Measurements from ENCODE around the gene SLCO2A1.
A peak's percentile ranks its signal among the peaks of the same experiment; 100 is the strongest.
"Not testable (repeated sequence)": the region's sequence is repeated elsewhere in the genome, so short reads cannot be mapped to it uniquely, and the experiment has no call there.

The SLCO2A1 gene

GRCh38 chr3:134029734-134030378 is at the start of gene SLCO2A1:
TSS of gene SLCO2A1 (minus strand) at chr3:134029925. CDS start at chr3:134029802, 123 bp downstream.
- DNase-seq: peak in 1 of 2 experiments; percentile 30

- DNase-seq: peak in 1 of 2 experiments; percentile 4
These were observed 49.4 kb upstream of the SLCO2A1 start for GRCh38 chr3:134079111-134079547.

GRCh38 chr3:134078169-134078831 is 48.6 kb upstream of the SLCO2A1 start:
- no peak for DNase-seq

- no peak for DNase-seq
These were observed 48.0 kb upstream of the SLCO2A1 start for GRCh38 chr3:134077649-134078161.

GRCh38 chr3:134076851-134077250 is 47.1 kb upstream of the SLCO2A1 start:
- DNase-seq: no peak

- no peak for DNase-seq
These were observed 46.1 kb upstream of the SLCO2A1 start for GRCh38 chr3:134075846-134076245.

- no peak for DNase-seq
These were observed 45.8 kb upstream of the SLCO2A1 start for GRCh38 chr3:134075568-134075825.

GRCh38 chr3:134074790-134075567 is 45.3 kb upstream of the SLCO2A1 start:
- DNase-seq: no peak

GRCh38 chr3:134074001-134074789 is 44.5 kb upstream of the SLCO2A1 start:
- DNase-seq: peak in 1 of 2 experiments; percentile 3

GRCh38 chr3:134073583-134073945 is 43.8 kb upstream of the SLCO2A1 start:
- no peak for DNase-seq

GRCh38 chr3:134072881-134073582 is 43.3 kb upstream of the SLCO2A1 start:
- DNase-seq: no peak

GRCh38 chr3:134070281-134070680 is 40.6 kb upstream of the SLCO2A1 start:
- not testable (repeated sequence) for DNase-seq

- no peak for DNase-seq
These were observed 38.7 kb upstream of the SLCO2A1 start for GRCh38 chr3:134068429-134068828.

- DNase-seq: no peak
These were observed 37.9 kb upstream of the SLCO2A1 start for GRCh38 chr3:134067531-134068161.

GRCh38 chr3:134066651-134067530 is 37.2 kb upstream of the SLCO2A1 start:
- DNase-seq: no peak

- no peak for DNase-seq
These were observed 36.4 kb upstream of the SLCO2A1 start for GRCh38 chr3:134066158-134066541.

GRCh38 chr3:134065252-134066157 is 35.8 kb upstream of the SLCO2A1 start:
- DNase-seq: no peak

- DNase-seq: no peak
These were observed 34.4 kb upstream of the SLCO2A1 start for GRCh38 chr3:134064081-134064480.

GRCh38 chr3:134061401-134061800 is 31.7 kb upstream of the SLCO2A1 start:
- no peak for DNase-seq

Data from activated T-cell treated with anti-CD3 and anti-CD28 coated beads, Interleukin-2, amount 50 U/mL, for 48 hours (primary cell).